ENCODE results near the gene NFXL1.

The NFXL1 gene

DNA sequence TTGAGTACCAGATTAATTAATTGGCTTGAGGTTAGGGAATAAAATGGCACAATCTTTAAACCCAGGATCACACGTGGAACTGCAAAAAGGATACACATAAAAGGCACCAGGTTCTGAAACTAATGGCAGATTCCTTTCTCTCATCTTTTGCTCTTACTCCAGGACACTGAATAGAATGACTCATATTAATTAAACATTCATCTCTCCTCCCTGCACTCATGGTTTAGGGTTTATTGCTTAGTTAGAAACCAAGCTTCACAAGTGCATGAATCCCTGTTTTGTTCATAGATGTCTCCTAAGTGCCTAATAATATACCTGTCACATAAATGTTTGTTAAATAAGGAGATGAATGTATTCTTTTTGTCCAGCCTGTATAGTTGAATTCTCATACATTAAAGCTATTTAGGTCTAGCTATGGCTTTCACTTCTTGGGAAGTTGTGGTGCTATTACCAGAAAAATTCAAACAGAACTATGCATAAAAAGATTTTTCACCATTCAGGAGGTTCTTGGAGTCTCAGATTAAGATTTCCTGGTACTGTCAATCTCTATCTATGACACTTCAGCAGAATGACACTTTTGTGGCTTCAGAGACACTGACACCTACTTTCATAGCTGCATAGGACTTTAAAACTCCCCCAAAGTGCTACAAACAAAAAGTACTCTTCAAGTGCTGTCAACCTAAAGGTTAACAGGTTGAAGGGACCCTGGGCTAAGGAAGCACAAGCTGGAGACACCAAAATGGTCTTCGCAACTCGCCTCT is 83.9 kb downstream of the NFXL1 start:
- no peak for DNase-seq

- no peak for DNase-seq
Measured at GRCh38 chr4:47829438-47829837, 84.9 kb downstream of the NFXL1 start.

- no peak for DNase-seq
Measured at GRCh38 chr4:47827343-47828047, 86.9 kb downstream of the NFXL1 start.

DNA sequence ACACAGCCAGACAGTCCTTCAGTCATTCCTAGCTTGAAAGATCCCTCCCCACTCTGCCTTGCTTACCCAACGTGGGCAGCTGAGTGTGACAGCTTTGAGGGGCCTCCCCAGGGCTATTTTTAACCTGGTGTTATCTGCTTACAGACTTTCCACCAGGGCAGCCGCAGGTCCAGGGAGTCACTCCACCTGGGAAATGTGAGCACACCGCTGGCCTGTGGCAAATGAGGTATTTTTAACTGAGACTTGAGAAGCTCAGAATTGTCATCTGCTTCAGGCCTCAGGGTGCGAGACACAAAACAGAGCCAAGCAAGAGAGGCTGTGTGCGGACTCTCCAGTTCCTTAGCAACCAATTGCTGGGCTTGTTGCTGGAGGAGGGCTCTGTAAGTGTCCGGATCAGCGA is 89.5 kb downstream of the NFXL1 start:
- DNase-seq = no peak

DNA sequence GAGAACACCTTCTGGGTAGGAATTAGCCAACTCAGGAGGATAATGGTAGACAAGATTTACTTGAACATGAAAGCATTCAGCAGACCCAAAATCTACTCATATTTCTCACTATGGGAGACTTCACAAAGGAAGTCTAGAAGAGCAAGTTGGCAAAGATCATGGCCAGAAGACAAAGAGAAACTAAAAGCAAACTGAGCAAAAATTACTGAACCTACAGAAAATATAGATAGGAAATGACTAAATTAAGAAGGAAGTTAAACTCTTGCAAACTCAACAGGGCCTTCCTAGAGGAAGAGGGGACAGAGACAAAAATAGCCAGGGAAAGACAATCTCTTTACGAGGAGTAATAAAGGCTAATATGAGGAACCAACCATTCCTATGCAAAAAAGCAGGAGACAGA is 95.2 kb downstream of the NFXL1 start:
- DNase-seq = no peak

DNA sequence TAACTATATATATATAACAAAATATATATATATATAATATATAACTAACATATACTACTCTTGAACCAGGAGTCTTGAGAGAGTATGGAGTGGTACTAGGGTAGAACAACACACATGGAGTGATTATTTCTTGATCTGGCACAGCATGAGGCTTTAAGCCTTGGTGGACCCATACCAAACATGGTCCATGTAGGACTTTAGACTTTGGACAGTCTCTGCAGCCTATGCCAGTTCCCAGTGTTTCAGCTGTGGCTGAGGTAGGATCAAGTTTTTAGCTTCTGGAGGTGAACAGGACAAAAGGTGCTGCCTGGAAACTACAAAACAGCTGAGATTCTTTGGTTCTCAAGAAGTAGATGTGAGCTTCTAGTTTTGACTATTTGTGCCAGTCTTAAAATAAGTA is 97.1 kb downstream of the NFXL1 start:
- DNase-seq = no peak

DNA sequence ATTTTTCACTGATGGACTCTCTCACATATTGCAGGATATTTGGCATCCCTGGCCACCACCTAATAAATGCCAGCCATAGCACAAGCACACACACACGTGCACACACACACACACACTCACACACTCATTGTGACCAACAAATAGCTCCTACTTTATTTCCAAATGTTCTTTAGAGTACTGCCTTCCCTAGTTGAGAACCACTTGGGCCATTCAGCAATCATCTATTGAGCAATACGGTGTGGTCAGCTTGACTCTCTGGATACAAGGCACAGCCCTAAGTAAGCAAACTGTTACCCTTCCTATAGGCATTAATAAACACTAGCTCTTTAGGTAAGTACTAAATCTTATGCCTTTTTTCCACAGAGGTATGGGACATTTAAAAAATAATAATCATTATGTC is 97.6 kb downstream of the NFXL1 start:
- no peak for DNase-seq

GRCh38 chr4:47814618-47815295 is 99.6 kb downstream of the NFXL1 start:
- DNase-seq = no peak

DNA sequence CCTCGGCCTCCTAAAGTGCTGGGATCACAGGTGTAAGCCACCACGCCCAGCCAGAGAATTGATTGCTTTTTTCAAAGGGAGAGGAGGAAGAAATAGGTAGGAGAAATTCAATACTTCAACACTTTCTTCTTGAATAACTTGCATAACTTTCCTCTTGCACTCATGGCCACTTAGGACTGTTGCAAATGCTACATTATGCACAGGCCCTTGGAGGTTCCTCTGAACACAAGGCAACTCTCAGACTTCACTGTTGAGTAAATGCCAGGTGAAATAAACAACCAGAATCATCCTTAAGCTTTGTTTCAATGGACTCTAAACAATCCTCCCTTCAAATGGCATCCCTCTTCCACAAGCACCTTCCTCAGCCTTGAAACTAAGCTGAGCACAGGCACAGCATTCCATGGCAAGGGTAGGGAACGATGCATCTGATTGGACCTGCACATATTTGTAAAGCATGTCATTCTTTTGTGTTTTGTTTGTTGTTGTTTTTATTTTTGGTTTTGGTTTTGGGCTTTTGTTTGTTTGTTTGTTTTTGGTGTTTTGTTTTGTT is 104.7 kb downstream of the NFXL1 start:
- DNase-seq = no peak

DNA sequence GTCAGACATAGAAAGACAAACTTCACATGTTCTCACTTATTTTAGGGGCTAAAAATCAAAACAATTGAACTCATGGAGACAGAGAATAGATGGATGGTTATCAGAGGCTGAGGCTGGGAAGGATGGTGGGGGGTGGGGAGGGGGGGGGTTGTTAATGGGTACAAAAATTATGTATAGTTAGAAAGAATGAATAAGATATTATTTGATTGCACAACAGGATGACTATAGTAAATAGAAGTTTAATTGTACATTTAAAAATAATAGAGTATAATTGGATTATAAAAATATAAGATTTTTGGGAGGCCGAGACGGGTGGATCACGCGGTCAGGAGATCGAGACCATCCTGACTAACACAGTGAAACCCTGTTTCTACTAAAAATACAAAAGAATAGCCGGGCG is 109.8 kb downstream of the NFXL1 start:
- no peak for DNase-seq

GRCh38 chr4:47801481-47802002 is 112.8 kb downstream of the NFXL1 start:
- no peak for DNase-seq

- no peak for DNase-seq
Measured at GRCh38 chr4:47798165-47798564, 116.2 kb downstream of the NFXL1 start.
